Measurements from ENCODE around the gene RBFOX1.

Gene RBFOX1

DNA sequence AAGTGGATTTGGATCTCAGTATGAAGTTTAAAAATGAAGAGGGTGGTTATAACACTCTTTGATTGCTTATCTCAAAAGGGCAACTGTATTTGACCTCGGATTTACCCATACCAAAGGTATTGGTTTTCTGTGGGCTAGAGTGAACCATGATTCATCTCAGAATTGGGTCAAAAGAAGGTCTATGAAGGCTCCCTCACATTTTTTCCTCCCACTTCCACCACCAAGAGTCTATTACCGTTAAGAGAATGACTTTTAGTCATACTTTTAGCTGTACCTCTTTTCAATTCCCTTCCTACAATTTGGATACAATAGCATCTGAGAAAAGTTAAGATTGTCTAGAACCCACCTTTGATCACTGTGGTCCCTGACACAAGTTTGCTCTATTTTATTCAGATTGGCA is 280.9 kb downstream of the RBFOX1 start:
- no peak for DNase-seq

DNA sequence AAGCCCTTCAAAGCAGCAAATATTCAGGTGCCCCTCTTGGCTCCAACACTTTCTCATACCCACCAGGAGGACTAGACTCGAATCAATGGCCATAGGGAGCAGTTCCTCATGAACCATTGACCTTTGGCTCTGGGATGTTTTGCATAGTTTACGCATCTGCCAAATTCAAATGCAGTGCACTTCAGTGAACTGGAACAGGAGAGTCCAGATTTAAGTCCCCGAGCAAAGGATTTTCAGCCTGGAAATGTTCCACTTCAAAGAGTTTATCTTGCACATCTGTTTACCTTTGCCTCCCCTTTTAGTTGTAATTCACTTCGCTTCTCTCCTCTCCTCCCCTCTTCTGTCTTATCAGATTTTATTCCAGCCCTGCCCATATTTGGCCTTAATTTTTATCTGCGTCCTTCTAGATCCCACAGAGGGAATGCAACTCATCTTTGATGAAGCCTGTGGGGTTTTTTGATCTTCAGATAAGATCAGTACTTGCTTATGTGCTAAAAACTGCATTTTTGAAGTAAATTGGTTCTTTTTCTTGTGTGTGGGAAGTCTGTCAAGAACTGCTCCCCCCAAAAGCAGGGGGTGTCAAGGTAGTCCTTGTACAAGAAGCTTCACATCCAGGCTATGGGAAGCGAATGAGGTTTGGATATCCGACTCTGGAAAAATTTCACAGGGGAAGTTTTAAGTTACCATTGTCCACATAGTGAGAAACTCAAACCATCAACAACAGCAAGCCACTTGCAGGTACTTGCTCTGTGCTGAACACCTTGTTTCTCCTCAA is 281.6 kb downstream of the RBFOX1 start:
- DNase-seq, result no peak

DNA sequence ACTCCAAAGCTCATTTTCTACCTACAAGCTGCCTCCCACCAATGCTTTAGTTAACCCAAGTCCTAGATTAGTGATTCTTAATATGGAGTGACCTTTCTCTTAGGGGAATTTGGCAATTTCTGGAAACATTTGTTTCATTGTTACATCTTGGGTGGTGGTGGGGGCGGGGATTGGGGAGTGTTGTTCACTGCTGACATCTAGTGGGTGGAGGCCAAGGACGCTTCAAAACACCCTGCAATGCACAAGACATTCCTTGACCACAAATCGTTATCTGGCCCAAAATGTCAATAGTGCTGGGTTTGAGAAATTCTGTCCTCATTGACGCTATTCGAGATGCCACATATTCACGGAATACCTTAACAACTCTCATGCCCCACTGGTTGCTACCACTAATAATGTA is 282.9 kb downstream of the RBFOX1 start:
- DNase-seq, result no peak

DNA sequence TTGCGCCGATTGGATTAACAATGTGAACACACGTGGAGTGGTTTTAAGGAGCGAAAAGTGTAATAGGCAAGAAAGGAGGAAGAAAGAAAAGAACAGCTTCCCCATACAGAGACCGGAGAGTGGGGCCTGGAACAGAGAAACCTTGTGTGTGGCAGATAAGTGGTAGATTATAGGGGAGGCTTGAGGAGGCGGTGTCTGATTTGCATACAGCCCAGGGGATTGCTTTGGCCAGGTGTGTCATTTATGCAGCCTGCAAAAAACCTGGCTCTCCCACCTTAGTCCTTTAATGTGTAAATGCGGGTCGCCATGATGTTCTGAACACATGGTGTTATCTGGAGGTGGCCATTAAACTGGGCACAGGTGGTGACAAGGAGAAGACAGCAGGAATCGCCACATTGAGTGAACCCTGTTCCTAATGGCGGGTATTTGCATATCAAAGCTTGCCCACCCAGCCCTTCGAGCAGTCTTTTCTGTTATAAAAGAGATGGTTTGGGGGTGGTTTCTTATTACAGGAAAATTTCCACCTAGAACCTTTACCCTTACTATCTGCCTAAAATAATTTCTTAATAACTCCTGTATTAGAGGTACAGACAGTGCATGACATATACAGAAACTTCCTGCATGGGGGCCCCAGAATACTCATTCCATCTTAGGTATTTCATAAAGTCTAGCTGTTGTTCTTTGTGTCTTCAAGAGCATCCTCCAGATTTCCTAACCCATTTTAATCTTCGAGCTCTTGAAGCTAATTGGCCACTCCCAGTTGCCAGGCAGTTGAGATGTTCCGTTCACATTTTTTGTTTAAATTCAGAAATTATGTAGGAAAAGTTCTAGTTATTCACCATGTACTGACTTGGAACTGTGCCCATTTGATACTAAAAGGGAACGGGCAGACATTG is 292.5 kb downstream of the RBFOX1 start:
- DNase-seq, result no peak

DNA sequence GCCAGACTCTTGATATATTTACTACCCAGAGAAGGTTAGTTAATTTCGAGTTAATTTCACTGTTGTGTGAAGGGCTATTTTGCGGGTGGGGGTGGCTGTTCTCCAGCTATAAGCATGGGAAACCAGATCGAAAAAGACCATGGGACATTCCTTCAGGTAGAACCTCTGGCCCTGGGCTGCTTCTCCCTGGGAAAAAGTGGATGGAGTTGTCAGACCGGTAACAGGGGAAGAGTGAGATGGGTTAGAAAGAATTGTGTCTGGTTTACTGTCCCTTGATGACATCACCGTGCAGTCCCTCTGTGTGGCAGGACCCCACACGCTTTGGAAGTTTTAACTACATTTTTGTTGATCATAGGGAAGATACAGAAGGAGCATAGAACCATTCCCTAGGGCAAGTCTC is 296.3 kb downstream of the RBFOX1 start:
- DNase-seq, result no peak

DNA sequence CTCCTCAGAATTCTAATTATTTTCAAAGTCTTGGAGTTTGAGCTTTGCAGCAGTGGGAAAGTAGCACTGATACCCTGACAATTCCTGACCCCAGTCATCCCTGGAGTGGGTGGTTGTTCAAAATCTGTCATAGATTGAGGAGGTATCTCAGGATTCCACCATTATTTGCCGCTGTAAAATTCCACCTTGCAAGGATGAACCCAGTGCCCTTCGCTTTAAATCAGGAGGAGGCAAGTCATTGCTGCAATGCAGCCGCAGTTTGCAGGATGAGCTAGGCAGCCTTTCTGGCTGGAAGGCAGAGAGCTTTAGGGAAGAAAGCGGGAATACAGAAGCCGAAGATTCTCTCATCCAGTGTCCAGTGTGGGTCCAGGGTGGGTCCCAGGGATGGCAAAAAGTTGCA is 296.9 kb downstream of the RBFOX1 start:
- DNase-seq, result no peak

DNA sequence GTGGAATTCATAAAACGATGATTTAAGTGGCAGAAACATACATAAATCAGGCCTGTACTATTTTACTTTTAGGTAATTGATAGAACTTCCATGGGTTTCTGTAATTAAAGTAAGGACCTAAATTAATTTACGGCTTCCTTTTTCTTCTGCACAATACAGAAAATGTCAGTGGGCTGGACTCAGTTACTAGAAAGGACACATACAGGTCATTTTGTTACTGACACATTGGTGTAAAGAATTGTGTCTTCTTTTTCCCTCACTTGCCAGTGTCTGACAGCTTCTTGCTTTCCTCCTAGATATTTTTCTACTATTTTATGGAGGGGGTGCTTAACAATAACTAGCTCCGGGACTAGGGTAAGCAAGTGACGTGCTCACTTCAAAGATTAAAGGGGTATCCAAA is 304.8 kb downstream of the RBFOX1 start:
- DNase-seq, result no peak

DNA sequence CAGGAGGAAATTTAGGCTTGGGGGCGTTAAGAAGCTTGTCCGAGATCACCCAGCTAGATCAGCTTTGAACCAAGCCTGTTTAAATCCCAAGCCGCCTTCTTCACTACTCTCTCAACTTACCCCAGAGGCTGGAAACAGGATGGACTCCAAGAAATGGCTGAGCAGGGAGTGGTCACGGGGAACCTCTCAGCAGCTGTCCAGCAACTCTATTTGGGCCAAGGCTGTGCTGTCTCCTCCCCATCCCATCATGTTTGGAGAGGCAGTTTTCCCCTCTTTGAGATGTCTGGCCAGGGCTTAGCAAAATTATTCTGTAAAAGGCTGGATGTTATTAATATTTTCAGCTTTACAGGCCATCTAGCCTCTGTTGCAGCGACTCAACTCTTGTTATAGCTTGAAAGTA is 305.7 kb downstream of the RBFOX1 start:
- no peak for DNase-seq

DNA sequence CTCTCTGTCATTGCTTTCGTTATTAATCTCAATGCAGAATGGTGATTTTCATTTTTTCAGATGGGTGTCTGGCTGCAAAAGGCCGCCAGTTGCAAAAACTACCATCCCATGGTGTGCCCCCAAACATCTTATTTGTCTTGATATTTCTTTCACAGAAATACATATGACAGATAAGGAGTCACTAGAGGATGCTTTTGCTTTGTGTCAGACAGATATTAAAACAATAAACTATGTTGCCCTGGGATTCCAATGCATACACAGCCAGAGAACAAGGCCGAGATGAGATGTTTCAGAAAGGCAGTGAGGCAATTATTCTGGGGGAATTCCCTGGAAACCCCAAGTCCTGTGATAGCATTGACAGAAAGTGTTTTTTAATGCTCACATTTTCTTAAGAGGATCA is 307.7 kb downstream of the RBFOX1 start:
- DNase-seq, result no peak

DNA sequence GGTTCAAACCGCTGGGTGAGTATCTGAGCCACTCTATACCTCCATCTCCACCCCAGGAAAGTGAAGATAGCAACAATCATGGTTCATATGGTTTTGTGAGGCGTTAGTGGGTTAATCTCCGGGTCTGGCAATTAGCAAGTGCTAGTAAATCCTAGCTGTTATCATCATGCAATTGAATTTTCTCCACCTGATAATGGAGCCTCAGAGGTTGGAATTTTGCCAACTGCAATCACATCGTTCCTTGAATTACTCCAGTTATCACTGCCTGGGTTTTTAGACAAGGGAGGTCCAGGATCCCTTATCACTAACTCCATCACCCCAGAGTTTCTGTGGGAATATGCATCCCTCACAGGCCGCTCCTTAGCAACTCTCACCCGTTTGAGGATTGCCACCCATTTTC is 311.5 kb downstream of the RBFOX1 start:
- DNase-seq, result no peak

DNA sequence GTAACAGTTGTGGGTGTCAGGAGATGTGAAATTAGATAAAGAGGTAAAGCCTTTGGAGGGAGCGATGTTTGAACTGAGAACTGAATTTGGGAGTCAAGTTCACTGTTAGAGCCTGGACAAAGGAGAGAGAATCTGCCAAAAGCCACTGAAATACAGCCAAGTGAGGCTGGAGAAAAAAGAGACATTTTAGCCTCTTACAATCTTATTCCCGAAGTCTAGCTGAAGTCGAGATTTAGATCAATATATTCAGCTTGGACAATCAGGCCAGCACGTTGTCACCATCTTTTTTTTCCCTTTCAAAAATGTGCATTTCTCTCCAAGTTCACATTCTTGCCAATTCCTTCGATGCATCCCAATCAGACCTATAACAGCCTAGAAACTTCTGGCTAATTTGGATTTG is 312.2 kb downstream of the RBFOX1 start:
- no peak for DNase-seq

DNA sequence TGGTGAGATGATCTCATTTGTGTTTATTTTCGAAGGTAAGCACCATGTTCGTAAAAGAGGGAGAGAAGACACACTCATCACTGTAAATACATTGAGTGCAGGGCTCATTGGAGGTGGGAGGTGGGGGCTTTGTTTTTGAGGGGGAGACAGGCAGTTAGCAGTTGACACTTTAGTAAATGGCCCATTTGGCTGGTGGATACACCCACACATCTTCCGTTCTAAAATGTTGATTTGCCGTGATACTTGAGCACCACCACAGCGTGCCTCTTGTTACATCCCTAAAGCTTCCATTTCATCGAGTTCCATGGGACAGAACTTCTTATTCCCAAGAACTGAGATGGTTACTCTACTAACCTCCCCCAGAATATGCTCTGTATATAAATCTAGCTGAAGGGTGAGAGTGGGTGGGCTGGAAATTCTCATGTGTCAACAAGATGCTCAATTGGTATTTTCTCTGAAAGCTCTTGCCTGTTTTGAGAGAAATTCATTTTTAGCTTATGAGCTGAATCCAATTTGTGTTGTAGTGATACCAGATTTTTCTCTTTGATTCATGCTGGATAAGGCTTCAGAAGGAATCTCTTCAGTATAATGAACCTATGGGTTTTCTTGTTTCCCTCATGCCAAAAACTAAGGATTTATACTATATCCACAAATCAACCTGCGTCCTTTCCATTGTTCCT is 314.3 kb downstream of the RBFOX1 start:
- DNase-seq, result no peak

DNA sequence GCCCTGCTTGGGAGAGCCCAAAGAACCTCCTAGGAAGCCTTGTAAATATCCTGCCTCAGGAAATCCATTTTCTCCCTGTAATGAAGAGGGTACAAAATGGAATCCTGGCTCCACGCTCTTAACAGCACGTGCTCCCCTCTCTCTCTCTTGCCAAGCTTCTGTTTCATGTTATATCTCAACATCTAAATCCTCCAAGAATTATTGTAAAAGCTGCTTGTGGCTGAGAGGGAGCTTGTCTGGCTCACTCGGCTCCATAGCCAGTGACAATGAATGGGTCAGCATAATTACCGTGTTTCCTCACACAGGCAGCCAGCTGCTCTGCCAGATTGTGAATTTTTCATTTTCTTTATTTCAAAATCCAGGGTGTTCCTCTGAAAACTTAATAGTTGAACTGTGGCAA is 317.8 kb downstream of the RBFOX1 start:
- no peak for DNase-seq

DNA sequence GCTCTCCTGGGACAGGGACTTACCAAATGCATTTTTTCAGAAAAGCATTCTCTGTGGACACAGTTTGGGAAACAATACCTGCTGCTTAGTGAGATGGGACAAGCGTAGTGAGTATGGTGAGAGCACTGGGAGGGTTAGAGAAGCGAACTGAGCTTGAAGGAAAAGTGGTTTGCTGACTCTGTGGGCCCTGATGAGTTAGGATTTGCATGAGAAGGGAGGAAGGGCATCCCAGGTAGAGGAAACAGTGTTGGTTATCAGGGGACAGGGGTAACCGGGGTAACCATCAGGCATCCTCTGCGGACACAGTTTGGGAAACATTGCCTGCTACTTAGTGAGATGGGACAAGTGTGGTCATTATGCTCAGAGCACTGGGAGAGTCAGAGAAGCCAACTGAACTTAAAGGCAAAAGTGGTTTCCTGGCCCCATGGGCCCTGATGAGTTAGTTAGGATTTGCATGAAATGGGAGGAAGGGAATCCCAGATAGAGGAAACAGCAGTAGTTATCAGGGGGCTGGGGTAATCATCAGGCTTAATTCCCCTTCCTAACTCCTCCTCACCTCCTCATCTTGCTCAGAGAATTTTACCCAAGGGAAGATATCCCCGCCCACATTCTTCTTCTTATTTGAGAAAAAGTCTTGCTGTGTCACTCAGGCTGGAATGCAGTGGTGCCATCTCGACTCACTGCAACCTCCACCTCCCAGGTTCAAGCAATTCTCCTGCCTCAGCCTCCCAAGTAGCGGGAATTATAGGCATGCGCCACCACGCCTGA is 319.3 kb downstream of the RBFOX1 start:
- no peak for DNase-seq

DNA sequence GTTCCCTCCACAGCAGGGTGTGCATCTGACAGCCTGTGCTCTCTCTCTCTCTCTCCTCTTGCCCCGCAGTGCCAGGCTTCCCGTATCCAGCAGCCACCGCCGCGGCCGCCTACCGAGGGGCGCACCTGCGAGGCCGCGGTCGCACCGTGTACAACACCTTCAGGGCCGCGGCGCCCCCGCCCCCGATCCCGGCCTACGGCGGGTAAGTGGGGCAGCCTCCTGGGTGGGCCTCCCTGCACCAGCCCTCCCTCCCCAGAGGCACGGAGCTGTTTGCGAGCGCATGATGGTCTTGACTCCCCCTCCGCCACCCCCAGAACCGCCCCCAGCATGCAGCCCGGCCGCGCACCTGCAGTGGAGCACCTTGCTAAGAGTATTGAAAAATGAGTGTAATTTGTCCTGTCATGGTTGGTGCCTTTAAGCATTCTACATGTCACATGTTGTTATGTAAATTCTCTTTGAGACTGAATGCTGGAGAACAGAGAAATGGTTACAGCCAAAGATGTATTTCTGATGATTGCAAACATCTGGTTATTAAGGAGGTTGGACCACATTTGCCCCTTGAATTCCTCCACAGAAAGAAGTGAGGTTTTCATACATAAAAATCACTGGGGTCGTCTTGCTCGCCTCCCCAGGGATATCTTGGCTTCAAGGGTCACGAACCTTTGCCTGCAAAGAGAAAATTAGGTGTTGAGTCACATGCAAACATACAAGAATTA is 321.3 kb downstream of the RBFOX1 start:
- no peak for DNase-seq

DNA sequence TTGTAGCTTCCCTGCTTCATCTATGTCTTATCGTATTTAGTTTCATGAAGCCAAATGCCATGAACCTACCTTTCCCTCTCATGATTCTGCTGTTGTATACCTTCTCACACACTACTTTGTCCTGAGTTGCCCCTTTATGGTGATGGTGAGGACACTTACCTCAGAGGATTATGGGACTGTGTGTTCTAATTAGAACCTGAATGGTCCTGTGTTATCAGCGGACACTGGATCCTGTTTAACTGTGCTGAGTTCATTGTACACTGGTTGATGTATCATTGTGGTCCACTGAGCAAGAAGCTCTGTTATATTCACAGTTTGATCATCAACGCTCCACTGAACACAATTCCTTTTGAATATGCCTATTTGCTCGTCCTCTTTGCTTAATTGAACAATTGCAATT is 343.0 kb downstream of the RBFOX1 start:
- DNase-seq, result no peak

DNA sequence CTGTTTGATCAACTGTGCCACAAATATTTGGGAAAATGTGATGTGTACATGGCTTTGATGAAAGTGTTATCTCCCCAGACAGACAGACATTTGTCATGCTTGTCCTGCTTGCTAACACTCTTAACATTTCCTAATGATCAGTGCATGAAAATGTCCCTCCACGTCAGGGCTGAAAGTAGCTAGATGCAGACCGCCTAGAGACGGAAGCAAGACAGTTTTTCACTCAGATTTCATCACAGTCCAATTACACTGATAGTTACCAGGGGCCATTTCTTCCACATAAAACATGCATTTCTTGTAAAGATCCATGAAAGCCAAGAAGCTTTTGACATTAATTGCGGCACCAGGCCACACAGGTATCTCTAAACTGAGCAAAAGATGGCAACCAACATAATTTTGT is 347.7 kb downstream of the RBFOX1 start:
- no peak for DNase-seq

DNA sequence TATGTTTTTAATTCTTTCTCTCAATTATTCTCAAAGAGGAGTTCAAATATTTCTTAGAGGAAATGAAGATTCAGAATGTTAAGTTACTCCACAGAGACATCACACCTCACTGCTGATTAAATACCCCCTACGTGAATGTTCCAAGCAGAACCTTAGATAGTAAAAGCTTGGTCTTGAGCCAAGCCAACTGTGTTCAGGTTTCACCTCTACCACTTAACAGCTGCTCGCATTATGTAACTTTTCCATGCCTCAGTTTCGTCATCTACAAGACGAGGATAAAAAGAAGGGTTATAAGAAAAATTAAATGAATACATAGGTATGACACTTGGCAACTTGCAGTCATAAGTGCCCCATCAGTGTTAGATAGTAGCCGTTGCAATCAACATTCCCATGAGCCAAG is 356.2 kb downstream of the RBFOX1 start:
- no peak for DNase-seq

DNA sequence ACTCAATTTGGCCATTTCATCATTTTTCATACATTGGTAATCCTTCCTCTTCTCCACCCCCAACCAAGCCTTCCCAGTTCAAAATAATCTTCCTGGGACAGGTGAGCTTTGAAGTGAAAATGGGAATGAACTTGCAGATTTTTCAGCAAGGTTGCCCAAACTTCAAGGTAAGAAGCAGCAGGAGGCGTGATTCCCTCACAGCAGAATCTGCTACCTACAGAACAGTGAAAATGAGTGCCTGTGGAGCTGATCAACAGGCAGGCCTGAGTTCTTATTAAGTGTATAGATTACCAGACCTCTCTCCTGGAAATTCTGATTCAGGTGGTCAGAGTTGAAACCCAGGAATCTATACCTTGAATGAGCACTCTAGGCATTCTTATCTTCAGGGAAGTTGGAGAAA is 356.6 kb downstream of the RBFOX1 start:
- no peak for DNase-seq

DNA sequence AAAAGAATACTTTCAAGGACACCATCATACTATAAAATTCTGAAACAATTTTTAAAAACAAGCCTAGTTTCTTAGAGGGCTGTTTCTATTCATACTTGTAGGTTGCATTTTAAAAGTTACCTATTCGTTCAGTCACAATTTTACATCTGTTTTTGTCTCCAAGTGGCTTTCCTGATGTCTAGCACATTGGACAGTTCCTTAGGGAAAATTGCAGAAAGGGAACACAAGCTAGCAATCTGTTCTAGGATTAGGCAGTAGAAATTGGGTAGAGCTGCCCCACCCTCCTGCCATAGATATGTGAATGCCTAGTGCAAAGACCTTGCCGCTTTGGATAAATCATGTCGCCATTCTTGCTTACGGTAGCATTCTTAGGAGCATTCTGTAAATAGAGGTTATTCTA is 358.9 kb downstream of the RBFOX1 start:
- DNase-seq, result no peak

DNA sequence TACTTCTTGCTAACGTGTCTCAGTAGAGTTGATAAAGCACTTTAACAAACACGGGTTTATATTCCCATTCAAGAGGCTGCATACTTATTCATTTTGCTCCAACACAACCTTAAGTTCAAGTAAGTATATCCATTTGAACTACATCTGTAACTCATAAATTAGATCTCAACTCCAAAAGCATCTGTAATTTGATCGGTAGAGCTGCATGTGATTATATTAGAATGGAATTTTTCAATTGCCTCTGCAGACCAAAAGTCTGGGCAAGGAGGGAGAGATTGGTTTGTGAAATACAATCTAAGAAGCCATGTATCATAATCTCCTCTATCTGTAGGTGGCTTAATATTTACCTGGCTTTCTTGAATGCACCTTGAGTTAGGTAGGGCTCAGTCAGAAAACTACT is 371.0 kb downstream of the RBFOX1 start:
- no peak for DNase-seq

DNA sequence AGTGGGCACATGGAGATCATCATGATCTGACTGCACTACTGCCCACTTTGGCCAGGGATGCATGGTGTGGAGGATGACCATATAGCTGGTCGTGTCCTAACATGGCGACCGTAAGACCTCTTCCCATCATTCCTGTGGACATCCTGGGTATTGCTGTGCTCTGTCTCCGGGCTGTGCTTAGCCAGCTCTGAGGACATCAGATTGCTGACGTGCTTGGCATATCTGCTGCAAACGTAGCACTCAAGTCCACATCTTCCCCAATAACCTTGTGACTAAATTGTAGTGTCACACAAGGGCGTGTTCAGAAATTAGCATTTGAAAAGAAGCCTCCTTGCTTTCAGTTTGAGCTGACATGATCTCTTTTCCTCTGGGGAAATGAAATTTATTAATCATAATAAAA is 373.2 kb downstream of the RBFOX1 start:
- DNase-seq, result no peak
